ENCODE results near the gene MADD.

Gene MADD

GRCh38 chr11:47338396-47339241 is 68.7 kb downstream of the MADD start:
- DNase-seq (ENCODE audit: low spot score) = no peak

GRCh38 chr11:47340010-47340409 is 70.1 kb downstream of the MADD start:
- DNase-seq (ENCODE audit: low spot score) = no peak

- no peak for DNase-seq (ENCODE audit: low spot score)
Observed at GRCh38 chr11:47340980-47341775, 71.2 kb downstream of the MADD start.

- DNase-seq (ENCODE audit: low spot score) = no peak
Observed at GRCh38 chr11:47342036-47342803, 72.3 kb downstream of the MADD start.

GRCh38 chr11:47342854-47343253 is 72.9 kb downstream of the MADD start:
- no peak for DNase-seq (ENCODE audit: low spot score)

- no peak for DNase-seq (ENCODE audit: low spot score)
Observed at GRCh38 chr11:47345890-47346563, 76.1 kb downstream of the MADD start.

- no peak for DNase-seq (ENCODE audit: low spot score)
Observed at GRCh38 chr11:47347137-47347536, 77.2 kb downstream of the MADD start.

- no peak for DNase-seq (ENCODE audit: low spot score)
Observed at GRCh38 chr11:47348131-47348802, 78.3 kb downstream of the MADD start.

- peak; percentile 56 for DNase-seq (ENCODE audit: low spot score)
Observed at GRCh38 chr11:47348859-47349258, 78.9 kb downstream of the MADD start.

GRCh38 chr11:47349521-47350095 is 79.7 kb downstream of the MADD start:
- DNase-seq (ENCODE audit: low spot score) = no peak

- no peak for DNase-seq (ENCODE audit: low spot score)
Observed at GRCh38 chr11:47350315-47350714, 80.4 kb downstream of the MADD start.

GRCh38 chr11:47351156-47352126 is 81.5 kb downstream of the MADD start:
- DNase-seq (ENCODE audit: low spot score) = no peak

- no peak for DNase-seq (ENCODE audit: low spot score)
Observed at GRCh38 chr11:47352556-47352955, 82.6 kb downstream of the MADD start, which contains the start of gene MYBPC3. Gene MYBPC3 (minus strand): TSS chr11:47352702. CDS start chr11:47352647, 55 bp downstream.

GRCh38 chr11:47353978-47354774 is 84.2 kb downstream of the MADD start:
- no peak for DNase-seq (ENCODE audit: low spot score)

- DNase-seq (ENCODE audit: low spot score) = no peak
Observed at GRCh38 chr11:47354913-47355282, 85.0 kb downstream of the MADD start.

- peak; percentile 95 for DNase-seq (ENCODE audit: low spot score)
Observed at GRCh38 chr11:47355283-47356128, 85.6 kb downstream of the MADD start.

GRCh38 chr11:47356129-47356997 is 86.4 kb downstream of the MADD start:
- DNase-seq (ENCODE audit: low spot score) = no peak

Data from AG08396 (cell line).